HG02678 (cell line): ENCODE data around the gene STK32B.
"Not testable (repeated sequence)": the region's sequence is repeated elsewhere in the genome, so short reads cannot be mapped to it uniquely, and the experiment has no call there.

Experiments
- ATAC-seq: cut with Tn5 transposase; IDR thresholded peaks from one replicate; pipeline ENCODE4 v1.9.1; 2021; ENCODE audit warnings: mild to moderate bottlenecking, moderate library complexity; ENCODE audit not compliant: unreplicated experiment

The STK32B gene

DNA sequence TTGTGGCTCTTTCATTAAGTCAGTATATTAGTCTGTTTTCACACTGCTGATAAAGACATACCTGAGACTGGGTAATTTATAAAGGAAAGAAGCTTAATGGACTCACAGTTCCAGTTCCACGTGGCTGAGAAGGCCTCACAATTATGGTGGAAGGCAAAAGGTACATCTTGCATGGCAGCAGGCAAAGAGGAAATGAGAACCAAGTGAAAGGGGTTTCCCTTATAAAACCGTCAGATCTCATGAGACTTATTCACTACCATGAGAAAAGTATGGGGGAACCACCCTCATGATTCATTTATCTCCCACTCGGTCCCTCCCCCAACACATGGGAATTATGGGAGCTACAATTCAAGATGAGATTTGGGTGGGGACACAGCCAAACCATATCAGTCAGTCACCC is 15.7 kb downstream of the STK32B start:
- not testable (repeated sequence) for ATAC-seq

DNA sequence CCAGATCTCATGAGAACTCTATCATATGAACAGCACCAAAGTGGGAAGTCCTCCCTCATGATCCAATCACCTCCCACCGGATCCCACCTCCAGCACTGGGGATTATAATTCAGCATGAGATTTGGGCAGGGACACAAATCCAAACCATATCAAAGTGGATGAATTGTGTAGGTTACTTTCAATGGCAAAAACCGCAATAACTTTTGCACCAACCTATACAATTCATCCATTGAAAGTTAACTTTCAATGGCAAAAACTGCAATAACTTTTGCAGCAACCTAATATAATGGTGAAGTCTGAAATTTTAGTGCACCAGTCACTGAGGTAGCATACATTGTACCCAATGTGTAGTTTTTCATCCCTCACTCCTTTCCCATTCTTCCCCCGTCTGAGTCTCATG is 16.6 kb downstream of the STK32B start:
- no peak for ATAC-seq

DNA sequence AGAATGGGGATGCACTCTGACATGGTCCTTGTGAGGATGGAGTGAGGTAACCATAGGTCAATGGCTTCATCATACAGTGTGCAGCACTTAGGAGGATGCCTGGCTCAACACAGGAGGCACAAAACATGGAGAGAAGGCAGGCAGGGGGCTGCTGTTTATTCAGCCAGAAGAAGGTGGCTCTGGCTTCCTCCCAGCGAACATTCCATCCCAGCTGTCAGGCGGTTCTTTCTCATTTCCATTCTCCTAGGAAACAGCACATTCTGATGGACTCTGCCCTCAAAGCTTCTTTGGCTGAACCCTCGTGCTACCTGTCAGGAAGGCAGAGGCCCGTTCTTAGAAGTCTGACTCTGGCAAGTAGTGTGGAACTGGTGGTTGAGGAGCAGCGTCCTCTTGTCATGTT is 18.6 kb downstream of the STK32B start:
- no peak for ATAC-seq

DNA sequence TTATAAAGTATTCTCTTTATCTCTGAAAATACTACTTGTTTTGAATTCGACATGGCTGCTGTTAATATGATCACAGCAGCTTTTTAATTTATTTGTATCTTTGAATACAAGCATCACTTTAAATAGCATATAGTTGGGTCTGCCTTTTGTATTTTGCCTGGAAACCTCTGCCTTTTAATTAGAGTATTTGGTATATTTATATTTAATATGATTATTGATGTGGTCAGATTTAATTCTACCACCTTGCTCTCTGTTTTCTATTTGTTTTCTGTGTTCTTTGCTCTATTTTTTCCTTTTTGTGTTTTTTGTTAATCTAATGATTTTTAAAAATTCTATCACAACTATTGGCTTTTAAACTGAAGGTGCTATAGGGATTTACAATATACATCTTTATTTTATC is 21.7 kb downstream of the STK32B start:
- ATAC-seq, result no peak

DNA sequence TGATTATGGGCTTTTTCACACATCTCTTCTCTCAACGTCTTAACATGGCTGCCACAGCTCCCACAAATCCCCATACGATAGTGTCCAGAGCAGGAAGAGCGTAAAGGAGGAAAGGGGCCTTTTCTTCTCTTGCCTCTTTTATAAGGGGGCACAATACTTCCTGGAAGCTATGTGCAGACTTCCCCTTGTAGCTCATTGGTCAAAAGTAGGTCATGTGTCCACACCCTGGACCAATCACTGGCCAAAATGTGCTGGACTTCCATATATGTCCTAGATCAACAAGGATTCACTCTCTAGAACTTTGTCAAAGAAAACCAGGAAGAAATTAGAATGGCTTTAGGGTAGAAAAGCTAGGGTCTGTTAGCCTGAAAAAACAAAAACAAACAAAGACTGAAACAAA is 26.7 kb downstream of the STK32B start:
- no peak for ATAC-seq

DNA sequence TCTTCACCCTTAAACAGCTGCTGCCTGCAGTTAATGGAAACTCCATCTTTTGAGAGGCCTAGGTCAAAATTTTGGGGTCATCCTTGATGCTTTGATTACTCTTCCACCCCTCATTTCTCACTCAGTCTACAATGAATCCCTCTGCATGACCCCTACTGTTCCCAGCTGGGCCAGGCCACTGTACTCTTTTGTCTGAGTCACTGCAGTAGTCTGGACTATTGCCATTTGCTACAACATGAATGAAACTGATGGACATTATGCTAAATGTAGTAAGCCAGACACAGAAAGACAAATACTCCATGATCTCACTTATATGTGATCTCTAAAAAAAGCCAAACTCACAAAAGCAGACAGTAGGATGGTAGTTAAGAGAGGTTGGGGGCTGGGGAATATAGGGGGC is 28.3 kb downstream of the STK32B start:
- ATAC-seq, result no peak

DNA sequence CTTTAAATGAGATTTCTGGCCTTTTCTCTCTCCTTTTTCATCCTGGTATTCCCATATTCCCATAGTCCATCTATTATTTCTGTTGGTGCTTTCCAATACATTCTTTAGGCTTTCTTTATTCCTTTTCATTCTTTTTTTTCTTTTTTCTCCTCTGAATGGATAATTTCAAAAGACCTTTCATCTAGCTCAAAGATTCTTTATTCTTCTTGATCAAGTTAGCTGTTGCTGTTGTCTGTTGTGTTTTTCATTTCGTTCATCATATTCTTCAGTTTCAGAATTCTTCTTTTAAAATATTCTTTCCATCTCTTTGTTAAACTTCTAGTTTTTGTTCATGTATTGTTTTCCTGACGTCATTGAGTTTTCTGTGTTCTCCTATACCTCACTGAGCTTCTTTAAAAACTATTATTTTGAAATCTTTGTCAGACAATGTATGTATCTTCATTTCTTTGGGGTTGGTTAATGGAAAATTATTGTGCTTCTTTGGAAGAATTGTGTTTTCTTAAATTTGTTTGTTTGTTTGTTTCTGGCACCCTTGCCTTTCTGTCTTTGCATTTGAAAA is 30.2 kb downstream of the STK32B start:
- no peak for ATAC-seq

DNA sequence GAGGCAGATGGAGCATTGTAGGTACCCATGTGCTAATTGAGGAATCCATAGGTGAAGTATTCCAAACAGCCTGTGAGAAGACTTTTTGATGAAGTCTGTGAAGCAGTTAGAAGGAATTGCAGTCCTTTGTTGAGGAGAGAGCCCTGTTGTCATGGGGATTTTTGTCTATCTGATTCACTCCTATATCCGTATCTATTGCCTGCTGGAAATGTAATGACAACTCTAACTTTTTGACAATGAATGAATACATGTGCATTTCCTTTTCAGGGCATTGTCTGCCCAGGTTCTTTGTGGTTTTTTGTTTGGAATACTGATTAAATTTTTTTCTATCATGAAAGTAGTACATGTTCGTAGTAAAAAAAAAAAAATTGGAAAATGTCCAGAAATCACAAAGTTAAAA is 31.1 kb downstream of the STK32B start:
- ATAC-seq, result no peak

DNA sequence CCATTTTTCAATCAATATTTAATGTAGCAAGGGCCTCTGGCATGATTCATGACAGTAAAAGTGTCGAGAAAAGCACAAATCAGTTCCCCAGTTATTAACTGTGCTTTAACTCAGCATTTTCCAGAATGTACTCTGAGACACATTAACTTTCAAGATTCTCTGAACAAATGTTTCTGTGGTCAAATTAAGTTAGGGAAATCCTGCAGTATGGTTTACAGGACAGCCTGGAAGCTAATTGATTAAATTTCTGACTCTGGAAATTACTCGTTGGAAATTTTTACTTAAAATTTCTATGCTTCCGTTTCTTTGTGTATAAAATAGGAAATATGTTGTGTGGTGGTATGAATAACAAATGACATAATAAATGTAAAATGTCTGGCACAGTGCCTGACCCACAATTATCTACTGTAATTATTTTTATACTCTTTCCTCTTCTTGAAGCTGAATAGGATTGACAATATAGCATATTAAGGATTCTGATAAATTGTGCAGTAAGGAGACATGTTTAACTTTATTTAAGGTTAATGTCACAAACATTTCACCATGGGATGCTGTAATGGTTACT is 33.7 kb downstream of the STK32B start:
- ATAC-seq, result no peak

DNA sequence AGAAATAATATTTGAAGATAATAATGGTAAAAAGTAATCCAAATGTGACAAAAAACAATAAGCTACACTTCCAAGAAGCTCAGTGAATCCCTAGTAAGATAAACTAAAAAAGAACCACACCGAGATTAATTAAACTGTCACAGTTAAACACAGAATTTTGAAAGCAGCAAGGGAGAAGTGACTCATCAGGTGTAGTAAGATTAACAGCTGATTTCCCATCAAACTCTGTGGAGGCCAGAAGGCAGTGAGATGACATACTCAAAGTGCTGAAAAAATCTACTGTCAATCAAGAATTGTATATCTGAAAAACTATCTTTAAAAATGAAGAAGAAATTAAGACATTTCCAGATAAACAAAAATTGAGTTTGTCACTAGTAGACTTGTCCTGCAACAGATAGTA is 35.3 kb downstream of the STK32B start:
- no peak for ATAC-seq

DNA sequence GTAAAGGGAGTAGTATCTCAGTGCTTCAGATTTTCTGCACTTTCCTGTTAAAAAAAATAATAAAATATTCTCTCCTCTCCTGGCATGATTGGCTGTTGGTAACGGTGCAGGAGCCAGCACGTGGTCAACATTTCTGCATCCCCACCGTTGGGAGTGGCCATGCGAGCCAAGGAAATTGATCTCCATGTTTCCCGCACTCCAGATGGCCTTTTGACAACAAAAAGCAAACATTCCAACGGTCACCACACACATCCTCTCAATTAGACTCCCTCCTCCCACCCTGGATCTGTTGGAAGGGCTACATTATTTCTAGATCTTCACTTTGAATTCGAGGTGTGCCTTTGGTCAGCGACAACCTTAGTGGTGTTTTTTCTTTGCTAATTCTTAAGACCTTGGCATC is 45.0 kb downstream of the STK32B start:
- no peak for ATAC-seq

DNA sequence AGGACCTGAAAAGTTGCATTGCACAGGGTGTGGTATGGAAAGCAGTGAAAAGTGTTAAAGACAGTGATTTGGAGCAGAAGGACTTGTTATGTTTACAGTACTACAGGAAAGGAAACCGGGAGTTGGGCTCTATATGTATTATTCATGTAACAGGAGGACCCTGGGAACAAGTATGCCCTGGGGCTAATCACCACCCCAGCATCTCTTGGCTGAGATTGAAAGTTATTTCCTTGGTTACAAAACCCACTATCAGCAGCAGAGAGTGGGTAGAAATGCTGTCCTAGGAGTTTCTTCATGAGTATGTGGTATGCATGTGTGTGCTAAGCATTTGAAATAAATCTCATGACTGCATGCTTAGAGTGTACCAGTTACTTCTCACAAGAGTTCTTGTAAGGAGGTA is 46.9 kb downstream of the STK32B start:
- no peak for ATAC-seq

DNA sequence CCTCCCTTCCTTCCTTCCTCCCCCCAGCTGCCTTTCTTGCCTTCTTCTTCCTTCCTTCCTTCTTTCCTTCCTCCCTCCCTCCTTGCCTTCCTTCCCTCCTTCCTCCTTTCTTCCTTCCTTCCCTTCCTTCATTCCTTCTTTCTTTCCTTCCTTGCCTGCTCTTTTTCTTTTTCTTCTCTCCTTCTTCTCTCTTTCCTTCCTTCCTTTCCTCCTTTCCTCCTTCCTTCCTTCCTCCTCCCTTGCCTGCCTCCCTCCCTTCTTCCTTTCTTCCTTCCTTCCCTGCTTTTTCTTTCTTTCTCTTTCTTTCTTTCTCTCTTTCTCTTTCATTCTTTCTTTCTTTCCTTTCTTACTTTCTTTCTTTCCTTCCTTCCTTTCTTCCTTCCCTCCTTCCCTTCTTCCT is 49.1 kb downstream of the STK32B start:
- ATAC-seq, result no peak

DNA sequence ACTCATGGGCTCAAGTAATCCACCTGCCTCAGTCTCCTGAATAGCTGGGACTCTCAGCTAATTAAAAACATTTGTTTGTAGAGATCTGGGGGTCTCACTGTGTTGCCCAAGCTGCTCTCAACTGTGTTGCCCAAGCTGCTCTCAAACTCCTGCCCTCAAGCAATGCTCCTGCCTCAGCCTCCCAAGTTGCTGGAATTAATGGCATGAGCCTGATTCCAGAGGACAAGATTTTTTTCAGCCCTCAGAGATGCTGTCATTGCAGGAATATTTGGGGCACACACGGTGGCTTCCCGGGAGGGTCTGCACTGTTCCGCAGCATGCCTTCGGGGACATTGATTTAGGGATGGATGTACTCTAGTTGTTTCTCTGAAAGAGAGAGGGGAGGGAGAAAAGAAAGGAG is 49.7 kb downstream of the STK32B start:
- no peak for ATAC-seq

DNA sequence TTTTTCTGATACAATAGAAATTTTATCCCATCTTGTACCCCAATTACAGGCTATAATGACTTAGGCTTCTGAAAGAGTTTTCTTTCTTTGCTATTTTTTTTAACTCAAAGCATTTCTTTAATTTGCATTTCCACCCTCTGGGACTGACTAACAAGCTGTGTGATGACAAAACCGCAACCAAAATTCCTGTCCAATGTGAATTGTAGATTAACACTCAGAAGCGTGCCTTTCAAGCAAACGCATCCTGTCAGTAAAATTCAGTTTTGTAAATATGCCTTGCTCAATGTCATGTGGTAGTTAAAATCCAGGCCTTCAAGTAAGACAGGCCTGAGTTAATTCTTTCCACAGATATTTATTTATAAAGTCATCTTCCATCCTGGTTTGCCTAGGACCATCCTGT is 50.3 kb downstream of the STK32B start:
- ATAC-seq, result no peak

DNA sequence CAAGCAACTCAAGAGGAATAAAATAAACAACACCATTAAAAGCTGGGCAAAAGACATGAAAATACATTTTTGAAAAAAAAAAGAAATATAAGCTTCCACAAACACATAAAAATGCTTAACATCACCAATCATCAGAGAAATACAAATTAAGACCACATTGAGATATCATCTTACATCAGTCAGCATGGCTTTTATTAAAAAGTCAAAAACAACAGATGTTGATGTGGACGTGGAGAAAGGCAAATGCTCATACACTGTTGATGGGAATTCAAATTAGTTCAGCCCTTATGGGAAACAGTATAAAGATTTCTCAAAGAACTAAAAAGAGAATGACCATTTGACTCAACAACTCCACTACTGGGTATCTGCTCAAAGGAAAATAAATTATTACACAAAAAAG is 59.6 kb downstream of the STK32B start:
- ATAC-seq, result no peak

DNA sequence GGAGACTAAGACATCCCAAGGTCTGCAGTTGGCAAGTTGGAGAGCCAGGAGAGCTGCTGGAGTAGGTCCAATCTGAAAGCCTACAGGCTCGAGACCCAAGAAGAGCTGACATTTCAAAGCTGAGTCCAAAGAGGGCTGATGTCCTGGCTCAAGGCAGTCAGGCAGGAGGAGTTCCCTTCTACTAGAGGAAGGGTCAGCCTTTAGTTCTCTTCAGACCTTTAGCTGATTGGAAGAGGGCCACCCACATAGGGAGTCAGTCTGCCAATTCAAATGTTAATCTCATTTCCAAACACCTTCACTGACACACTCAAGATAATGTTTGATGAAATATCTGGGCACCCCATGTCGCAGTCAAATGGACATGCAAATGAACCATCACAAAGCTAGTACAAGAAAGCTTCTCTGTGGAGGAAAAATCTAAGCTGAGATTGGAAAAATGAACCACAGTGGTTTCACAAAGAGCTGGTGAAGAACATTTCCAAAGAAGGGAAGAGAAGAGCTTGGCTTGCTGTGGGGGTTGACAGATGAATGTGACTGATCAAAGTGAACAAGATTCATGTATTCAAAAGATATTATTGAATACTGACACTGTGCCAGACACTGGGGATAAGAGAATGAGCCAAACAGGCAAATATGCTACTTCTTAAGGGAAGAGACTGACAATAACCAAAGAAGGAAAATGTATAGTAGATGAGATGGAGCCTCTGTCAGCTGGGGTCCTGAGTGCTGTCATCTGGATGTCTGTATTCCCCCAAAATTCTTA is 61.2 kb downstream of the STK32B start:
- ATAC-seq, result no peak

DNA sequence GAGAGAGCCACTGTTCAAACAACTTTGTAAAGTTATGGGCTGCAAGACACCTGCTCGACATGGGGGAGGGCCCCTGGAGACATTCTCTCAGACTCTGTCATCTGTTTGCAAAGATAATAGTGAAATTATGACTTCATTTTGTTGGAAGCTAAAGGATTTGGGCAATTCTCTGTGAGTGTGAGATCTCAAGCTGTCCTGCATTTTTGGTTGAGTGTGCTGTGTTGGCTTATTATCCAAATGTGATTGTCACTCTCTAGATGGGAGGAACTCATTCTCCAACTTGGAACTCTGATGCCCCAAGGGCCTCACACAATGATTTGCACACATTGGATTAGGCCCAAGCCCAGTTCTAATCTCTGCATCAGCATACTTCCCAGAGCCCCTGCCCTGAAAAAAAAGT is 63.7 kb downstream of the STK32B start:
- no peak for ATAC-seq

DNA sequence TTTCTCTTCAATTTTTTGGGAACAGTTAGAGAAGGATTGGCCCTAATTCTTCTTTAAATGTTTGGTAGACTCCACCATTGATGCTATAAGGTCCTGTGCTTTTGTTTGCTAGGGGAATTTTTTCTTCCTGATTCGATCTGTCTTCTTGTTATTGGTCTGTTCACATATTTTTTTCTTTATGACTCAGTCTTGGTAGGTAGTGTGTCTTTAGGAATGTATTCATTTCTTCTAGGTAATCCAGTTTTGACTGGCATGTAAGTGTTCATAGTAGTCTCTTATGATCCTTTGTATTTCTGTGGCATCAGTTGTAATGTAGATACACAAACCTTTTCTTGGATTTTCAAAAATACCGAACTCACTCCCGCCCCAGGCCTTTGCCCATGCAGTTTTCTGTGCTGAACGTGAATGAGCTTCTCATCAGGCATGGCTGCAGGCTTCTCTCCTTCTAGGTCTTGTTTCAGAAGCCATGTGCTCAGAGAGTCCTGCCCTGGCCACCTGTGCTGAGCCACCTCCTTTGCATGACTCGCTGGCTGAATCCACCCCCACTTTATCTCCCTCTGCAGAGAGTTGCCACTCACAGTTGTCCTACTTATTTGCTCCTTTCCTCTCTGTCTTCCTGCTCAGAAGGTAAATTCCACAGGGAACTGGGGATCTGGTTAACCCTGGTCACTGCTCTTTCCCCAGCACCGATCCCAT is 67.0 kb downstream of the STK32B start:
- no peak for ATAC-seq

DNA sequence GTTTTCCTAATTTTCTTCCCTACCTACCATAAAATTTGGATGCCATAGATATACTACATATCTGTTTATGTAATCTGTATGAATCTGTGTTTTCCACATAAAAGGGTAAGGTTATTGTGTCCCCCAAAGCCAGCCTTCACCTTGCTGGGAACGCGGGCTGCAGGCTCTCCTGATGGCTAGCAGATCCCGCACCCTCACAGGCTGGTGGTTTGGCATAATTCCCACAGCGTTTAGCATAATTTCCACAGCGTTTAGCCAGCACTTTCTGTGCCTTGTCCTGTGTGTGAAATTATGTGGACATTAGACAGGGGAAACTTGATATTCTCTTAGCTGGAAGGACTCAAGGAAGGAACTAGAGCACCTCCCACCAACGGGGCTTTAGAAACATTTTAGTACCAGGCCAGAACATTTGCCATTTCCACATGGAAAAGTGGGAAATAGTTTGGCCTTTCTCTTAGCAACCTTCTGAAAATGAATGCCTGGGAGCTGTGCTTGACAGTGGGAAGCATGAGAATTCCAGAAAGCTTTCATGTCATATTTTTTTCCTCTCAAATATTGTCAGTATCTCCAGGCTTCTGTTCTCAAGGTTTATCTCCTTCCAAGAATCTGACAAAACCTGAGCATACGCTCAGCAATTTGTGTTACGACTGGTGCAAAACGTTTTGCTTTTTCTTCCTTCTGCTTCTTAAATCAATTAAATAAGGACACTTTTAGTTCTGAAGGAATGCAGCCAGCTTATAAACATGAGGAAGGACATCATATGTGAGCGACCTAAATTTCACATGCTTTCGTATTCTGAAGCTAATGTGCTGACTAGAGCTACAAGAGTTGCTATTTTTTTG is 67.9 kb downstream of the STK32B start:
- ATAC-seq, result no peak

DNA sequence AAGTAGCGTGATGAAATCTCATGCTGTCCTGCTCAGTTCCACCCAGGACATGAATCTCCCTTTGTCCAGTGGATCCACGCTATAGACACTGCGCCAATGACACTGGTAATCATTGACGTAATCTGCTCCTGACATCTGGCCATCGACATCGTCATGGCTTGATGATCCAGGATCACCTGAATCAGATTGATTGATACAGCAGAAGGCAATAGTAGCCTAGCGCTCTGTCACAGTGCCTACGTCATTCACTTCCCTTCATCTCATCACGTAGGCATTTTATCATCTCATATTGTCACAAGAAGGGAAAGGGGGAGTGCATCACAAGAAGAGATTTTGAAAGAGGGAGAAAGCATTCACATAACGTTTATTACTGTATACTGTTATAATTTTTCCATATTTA is 68.8 kb downstream of the STK32B start:
- ATAC-seq, result no peak
